MM.1S (cell line): Measurements from ENCODE around the gene KRTAP27-1.

Experiments used
- CTCF ChIP-seq: fragments of 300-600 bp; sonication (generic); IDR thresholded peaks from 2 replicates; pipeline ENCODE4 v1.5.1; 2016; ENCODE audit warnings: antibody characterized with exemption, low read length, mixed read lengths
- EZH2phosphoT487 ChIP-seq: fragments of 300-600 bp; sonication (generic); IDR thresholded peaks from 2 replicates; pipeline ENCODE4 v1.6.1; 2018; ENCODE audit warnings: antibody characterized with exemption, low read length

GRCh38 chr21:30355906-30356305, 18.4 kb upstream of the KRTAP27-1 start:
- TF ChIP-seq CTCF (no peak), EZH2phosphoT487 (no peak)
